NCI-H345 (cell line): Measurements from ENCODE around the gene MAX.
"Not testable (repeated sequence)": the region's sequence is repeated elsewhere in the genome, so short reads cannot be mapped to it uniquely, and the experiment has no call there.

Source experiments
- DNase-seq: peaks from one replicate; lab custom pipeline; 2025; lab: John Stamatoyannopoulos, UW

Gene MAX

DNA sequence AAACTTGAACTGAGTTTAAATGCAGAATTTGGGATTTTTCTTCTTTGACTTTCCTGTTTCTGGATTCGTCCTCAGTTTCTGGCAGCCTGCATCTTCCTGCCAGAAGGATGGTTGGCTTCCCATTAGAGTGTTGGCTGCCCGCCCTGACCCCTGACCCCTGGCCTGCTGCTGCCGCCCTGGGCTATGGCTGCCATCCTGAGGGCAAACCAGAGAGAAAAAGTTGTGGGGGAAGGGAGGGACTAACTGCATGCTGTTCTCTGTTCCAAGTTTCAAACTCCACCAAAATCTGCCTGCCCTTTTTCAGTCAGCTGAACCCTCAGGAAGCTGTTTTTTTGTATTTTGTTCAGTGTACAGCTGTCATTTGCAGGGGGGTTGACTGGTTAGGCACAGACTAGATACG lies 67.3 kb downstream of the MAX start:
- no peak for DNase-seq

GRCh38 chr14:65034021-65034420 lies 68.3 kb downstream of the MAX start:
- DNase-seq: no peak

DNA sequence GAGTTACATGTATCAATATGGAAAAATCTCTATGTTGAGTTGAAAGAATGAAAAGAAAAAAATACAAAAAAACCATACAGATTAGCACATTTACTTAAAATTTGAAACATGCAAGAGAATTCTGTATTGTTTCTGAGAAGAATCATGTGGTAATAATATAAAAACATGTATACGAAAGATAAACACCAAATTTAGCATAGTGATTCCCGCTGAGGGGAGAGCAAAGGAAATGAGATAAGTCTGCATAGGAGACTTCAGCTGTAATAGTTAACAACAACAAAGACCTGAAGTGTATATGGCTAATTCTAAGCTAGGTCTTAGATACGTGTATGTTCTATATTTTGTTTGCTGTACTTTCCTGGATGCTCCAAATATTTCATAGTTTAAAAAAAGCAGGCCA lies 69.1 kb downstream of the MAX start:
- no peak for DNase-seq

DNA sequence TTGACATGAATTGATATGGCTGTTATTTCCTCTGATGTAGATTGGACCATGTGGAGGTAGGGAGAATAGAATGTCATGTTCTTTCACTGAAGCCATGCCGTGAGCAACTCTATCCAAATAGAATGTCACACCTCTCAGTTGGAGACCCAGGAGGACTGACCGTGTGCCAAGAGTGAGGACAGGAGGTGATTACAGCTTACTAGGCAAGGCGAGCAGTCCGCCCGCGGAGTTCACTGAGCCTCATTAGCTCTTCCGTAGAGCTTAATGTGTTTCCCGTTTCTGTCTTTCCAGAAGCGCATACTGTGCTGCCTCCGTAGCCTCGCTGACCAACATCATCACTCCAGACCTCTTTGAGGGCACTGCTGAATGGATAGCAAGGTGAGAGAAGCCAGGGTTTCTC lies 70.0 kb downstream of the MAX start:
- no peak for DNase-seq

- DNase-seq: not testable (repeated sequence)
Observed at GRCh38 chr14:65031321-65031720, 71.0 kb downstream of the MAX start.

- no peak for DNase-seq
Observed at GRCh38 chr14:65028937-65029336, 73.4 kb downstream of the MAX start.

- DNase-seq: no peak
Observed at GRCh38 chr14:65027127-65027799, 75.1 kb downstream of the MAX start.

DNA sequence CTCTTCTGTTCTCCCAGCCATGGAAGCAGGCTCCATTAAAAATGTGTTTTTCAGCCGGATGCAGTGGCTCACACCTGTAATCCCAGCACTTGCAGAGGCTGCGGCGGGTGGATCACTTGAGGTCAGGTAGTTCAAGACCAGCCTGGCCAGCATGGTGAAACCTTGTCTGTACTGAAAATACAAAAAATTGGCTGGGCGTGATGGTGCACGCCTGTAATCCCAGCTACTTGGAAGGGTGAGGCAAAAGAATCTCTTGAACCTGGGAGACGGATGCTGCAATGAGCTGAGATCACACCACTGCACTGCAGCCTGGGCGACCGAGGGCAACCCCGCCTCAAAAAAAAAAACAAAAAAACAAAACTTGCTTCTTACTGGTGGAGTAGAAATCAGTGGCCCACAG lies 75.8 kb downstream of the MAX start:
- DNase-seq: no peak

DNA sequence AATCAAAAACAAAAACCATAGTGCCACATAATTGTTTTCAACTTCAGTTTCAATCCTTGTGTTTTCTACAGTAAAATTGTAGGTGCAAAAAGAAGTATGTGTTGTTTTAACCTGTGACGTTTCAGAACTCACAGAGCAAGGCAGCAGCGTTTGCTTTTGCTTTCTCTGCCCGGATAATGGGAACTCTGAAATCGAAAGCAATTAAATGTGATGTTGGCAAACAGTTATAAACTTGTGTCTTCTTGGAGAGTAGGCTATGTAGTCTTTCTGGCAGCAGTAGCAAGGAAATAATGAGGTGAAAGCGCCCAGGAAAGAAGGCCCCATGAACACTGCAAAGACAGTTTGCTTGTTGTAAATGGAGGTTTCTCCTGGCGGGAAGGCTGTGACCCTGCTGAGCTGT lies 76.5 kb downstream of the MAX start:
- no peak for DNase-seq
